Measurements from ENCODE around the gene AGO1.

Gene AGO1

DNA sequence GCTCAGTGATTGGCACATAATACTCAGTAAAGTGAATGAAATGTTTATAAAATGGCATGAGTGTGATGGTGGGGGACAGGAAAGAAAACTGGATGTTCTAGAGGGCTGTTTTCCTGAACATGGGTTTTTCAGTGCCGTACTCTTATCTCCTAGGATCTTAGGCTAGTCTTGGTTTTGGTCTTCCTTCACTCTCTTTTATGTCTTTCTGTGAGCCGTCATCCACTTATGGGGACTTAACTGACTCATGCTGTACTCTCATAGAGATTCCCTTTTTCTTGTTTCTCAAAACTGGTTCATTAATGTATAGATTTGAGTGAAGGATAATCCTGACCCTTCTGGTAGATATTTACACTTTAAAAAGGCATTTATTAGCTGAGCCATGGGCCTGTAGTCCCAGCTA, 64.5 kb downstream of the AGO1 start:
- no peak overlapping the region for H2BK5ac ChIP-seq (ENCODE audit: low read depth, low read length, poor library complexity, severe bottlenecking)

DNA sequence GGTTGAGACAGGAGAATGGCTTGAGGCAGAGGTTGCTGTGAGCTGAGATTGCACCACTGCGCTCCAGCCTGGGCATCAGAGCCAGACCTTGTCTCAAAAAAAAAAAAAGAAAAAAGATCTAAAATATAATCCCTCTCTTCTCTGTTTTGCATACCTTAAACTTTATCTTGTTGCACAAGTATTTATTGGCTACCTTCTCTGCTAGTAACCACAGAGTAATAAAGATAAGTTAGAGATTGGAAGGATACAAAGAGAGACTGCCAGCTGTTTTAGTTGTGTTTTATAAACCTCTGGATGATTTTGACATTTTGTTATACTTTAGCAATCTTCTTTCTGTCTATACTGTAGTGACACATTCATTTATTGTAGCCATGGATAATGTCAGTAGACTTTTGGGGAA, 75.5 kb downstream of the AGO1 start:
- Histone ChIP-seq H3K4me3 (ENCODE audit: insufficient read depth in 1 of 2, low read depth in 1 of 2, low read length in 2 of 2) (no peak overlapping the region), H3K27ac (ENCODE audit: low read length, poor library complexity, severe bottlenecking) (no peak overlapping the region), H4K8ac (ENCODE audit: low read length) (no peak overlapping the region), H3K36me3 (ENCODE audit: control insufficient read depth in 1 of 2, insufficient read depth in 2 of 2, low read depth in 1 of 2, low read length in 2 of 2) (peaks cover 0 to 12% of the 10 kb centered on the region in 2 experiments), H3K4me2 (ENCODE audit: low read length, poor library complexity, severe bottlenecking) (no peak overlapping the region), H2BK5ac (ENCODE audit: low read depth, low read length, poor library complexity, severe bottlenecking) (no peak overlapping the region), H3K14ac (ENCODE audit: low read length in 2 of 2) (no peak overlapping the region), H2AK5ac (ENCODE audit: low read length, severe bottlenecking) (no peak overlapping the region), H3K18ac (ENCODE audit: low read depth in 1 of 2, low read length in 2 of 2) (no peak overlapping the region), H2BK120ac (ENCODE audit: low read depth, low read length) (no peak overlapping the region), H3K79me1 (replicated peaks; ENCODE audit: low read length, poor library complexity, severe bottlenecking) (peaks cover 15% of the 10 kb centered on the region), H2BK12ac (ENCODE audit: low read length in 2 of 2) (no peak overlapping the region), H3K4ac (ENCODE audit: low read depth in 1 of 2, low read length in 2 of 2) (no peak overlapping the region), H4K91ac (ENCODE audit: low read length) (no peak overlapping the region), H3K4me1 (ENCODE audit: control insufficient read depth, insufficient read depth, low read depth, low read length) (no peaks in the 10 kb centered on the region), H2AFZ (ENCODE audit: low read depth, low read length) (no peak overlapping the region), H2BK15ac (ENCODE audit: low read depth, poor library complexity, severe bottlenecking) (no peak overlapping the region), H3K9ac (ENCODE audit: low read length) (no peak overlapping the region), H3K27me3 (ENCODE audit: control insufficient read depth in 1 of 2, insufficient read depth in 1 of 2, low read length in 2 of 2) (no peaks in the 10 kb centered on the region), H3K23ac (ENCODE audit: low read length in 2 of 2) (no peak overlapping the region), H3K9me3 (ENCODE audit: control insufficient read depth, low read length) (no peaks in the 10 kb centered on the region)
- WGBS: 100% methylated on average over 1 of the region's 1 CpG
- no peak for DNase-seq

More for the DNA sequence above, 64.5 kb downstream of the AGO1 start:
- Histone ChIP-seq H3K23ac (ENCODE audit: low read length in 2 of 2) (no peak overlapping the region), H4K91ac (ENCODE audit: low read length) (no peak overlapping the region), H2BK15ac (ENCODE audit: low read depth, poor library complexity, severe bottlenecking) (no peak overlapping the region), H3K4ac (ENCODE audit: low read depth in 1 of 2, low read length in 2 of 2) (no peak overlapping the region), H3K14ac (ENCODE audit: low read length in 2 of 2) (no peak overlapping the region), H2BK120ac (ENCODE audit: low read depth, low read length) (no peak overlapping the region), H2AFZ (ENCODE audit: low read depth, low read length) (no peak overlapping the region), H3K4me3 (ENCODE audit: insufficient read depth in 1 of 2, low read depth in 1 of 2, low read length in 2 of 2) (no peak overlapping the region), H3K18ac (ENCODE audit: low read depth in 1 of 2, low read length in 2 of 2) (no peak overlapping the region), H3K36me3 (ENCODE audit: control insufficient read depth in 1 of 2, insufficient read depth in 2 of 2, low read depth in 1 of 2, low read length in 2 of 2) (peaks cover 0 to 19% of the 10 kb centered on the region in 2 experiments), H3K79me1 (replicated peaks; ENCODE audit: low read length, poor library complexity, severe bottlenecking) (peaks cover 16% of the 10 kb centered on the region), H4K8ac (ENCODE audit: low read length) (no peak overlapping the region), H3K4me1 (ENCODE audit: control insufficient read depth, insufficient read depth, low read depth, low read length) (no peaks in the 10 kb centered on the region), H3K9ac (ENCODE audit: low read length) (no peak overlapping the region), H3K4me2 (ENCODE audit: low read length, poor library complexity, severe bottlenecking) (no peak overlapping the region), H2AK5ac (ENCODE audit: low read length, severe bottlenecking) (no peak overlapping the region), H3K27me3 (ENCODE audit: control insufficient read depth in 1 of 2, insufficient read depth in 1 of 2, low read length in 2 of 2) (no peaks in the 10 kb centered on the region), H3K27ac (ENCODE audit: low read length, poor library complexity, severe bottlenecking) (no peak overlapping the region), H3K9me3 (ENCODE audit: control insufficient read depth, low read length) (no peaks in the 10 kb centered on the region), H2BK12ac (ENCODE audit: low read length in 2 of 2) (no peak overlapping the region)
- 42% methylated on average over 2 of the region's 2 CpGs for WGBS
- peak; percentile 52 for DNase-seq

DNA sequence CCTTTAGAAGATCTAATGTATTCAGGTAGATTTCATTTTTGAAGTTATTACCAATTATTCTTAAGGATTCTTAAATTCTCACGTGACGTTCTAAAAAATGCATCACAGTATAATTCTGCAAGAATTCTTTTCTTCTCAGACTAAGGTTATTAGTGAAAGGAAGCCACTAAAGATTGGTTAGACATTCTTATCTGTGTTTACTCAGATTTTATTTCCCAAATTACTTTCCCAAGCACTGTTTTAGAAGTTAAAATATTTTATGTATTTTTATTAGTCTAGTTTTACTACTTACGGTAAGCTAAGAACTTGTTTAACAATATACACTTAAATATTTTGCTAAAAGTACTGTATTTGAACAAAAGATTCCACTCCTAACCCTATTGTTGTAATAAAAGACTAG, 76.3 kb downstream of the AGO1 start:
- Histone ChIP-seq H3K18ac (ENCODE audit: low read depth in 1 of 2, low read length in 2 of 2) (no peak overlapping the region), H3K4me2 (ENCODE audit: low read length, poor library complexity, severe bottlenecking) (no peak overlapping the region), H3K27ac (ENCODE audit: low read length, poor library complexity, severe bottlenecking) (no peak overlapping the region), H3K9me3 (ENCODE audit: control insufficient read depth, low read length) (no peaks in the 10 kb centered on the region), H3K4ac (ENCODE audit: low read depth in 1 of 2, low read length in 2 of 2) (no peak overlapping the region), H3K4me3 (ENCODE audit: insufficient read depth in 1 of 2, low read depth in 1 of 2, low read length in 2 of 2) (no peak overlapping the region), H3K36me3 (ENCODE audit: control insufficient read depth in 1 of 2, insufficient read depth in 2 of 2, low read depth in 1 of 2, low read length in 2 of 2) (peaks cover 0 to 12% of the 10 kb centered on the region in 2 experiments), H2AK5ac (ENCODE audit: low read length, severe bottlenecking) (no peak overlapping the region), H3K23ac (ENCODE audit: low read length in 2 of 2) (no peak overlapping the region), H2BK15ac (ENCODE audit: low read depth, poor library complexity, severe bottlenecking) (no peak overlapping the region), H3K4me1 (ENCODE audit: control insufficient read depth, insufficient read depth, low read depth, low read length) (no peaks in the 10 kb centered on the region), H2BK120ac (ENCODE audit: low read depth, low read length) (no peak overlapping the region), H3K14ac (ENCODE audit: low read length in 2 of 2) (no peak overlapping the region), H2AFZ (ENCODE audit: low read depth, low read length) (no peak overlapping the region), H2BK5ac (ENCODE audit: low read depth, low read length, poor library complexity, severe bottlenecking) (no peak overlapping the region), H3K9ac (ENCODE audit: low read length) (no peak overlapping the region), H4K91ac (ENCODE audit: low read length) (no peak overlapping the region), H3K27me3 (ENCODE audit: control insufficient read depth in 1 of 2, insufficient read depth in 1 of 2, low read length in 2 of 2) (no peaks in the 10 kb centered on the region), H3K79me1 (replicated peaks; ENCODE audit: low read length, poor library complexity, severe bottlenecking) (peaks cover 15% of the 10 kb centered on the region), H4K8ac (ENCODE audit: low read length) (no peak overlapping the region), H2BK12ac (ENCODE audit: low read length in 2 of 2) (no peak overlapping the region)
- DNase-seq: no peak
- WGBS: no CpG with 5 or more reads among the region's 3 CpGs

DNA sequence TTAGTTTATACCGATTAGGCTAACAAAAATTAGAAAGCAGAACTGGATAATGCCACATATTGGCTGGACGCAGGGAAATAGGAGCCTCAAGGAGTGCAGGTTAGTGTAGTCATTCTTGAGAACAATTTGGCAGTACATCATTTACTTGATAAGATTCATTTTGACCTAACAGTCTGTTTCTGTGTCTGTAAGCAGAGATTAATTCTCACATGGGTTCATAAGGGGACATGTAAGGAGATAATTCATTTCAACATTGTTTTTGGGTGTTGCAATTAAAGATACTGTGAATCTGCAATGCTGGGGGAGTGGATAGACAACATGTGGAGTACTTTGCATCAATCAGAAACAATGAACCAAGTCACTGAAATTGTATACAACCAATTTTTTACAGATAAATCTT, 79.9 kb downstream of the AGO1 start:
- Histone ChIP-seq H3K79me1 (replicated peaks; ENCODE audit: low read length, poor library complexity, severe bottlenecking) (peaks cover 5% of the 10 kb centered on the region), H2BK5ac (ENCODE audit: low read depth, low read length, poor library complexity, severe bottlenecking) (no peak overlapping the region), H3K18ac (ENCODE audit: low read depth in 1 of 2, low read length in 2 of 2) (no peak overlapping the region), H3K27ac (ENCODE audit: low read length, poor library complexity, severe bottlenecking) (no peak overlapping the region), H2BK15ac (ENCODE audit: low read depth, poor library complexity, severe bottlenecking) (no peak overlapping the region), H2BK120ac (ENCODE audit: low read depth, low read length) (no peak overlapping the region), H3K4me1 (ENCODE audit: control insufficient read depth, insufficient read depth, low read depth, low read length) (no peaks in the 10 kb centered on the region), H4K8ac (ENCODE audit: low read length) (no peak overlapping the region), H3K4ac (ENCODE audit: low read depth in 1 of 2, low read length in 2 of 2) (no peak overlapping the region), H3K4me2 (ENCODE audit: low read length, poor library complexity, severe bottlenecking) (no peak overlapping the region), H3K4me3 (ENCODE audit: insufficient read depth in 1 of 2, low read depth in 1 of 2, low read length in 2 of 2) (no peak overlapping the region), H3K9ac (ENCODE audit: low read length) (no peak overlapping the region), H3K36me3 (ENCODE audit: control insufficient read depth in 1 of 2, insufficient read depth in 2 of 2, low read depth in 1 of 2, low read length in 2 of 2) (peaks cover 0 to 6% of the 10 kb centered on the region in 2 experiments), H4K91ac (ENCODE audit: low read length) (no peak overlapping the region), H2AFZ (ENCODE audit: low read depth, low read length) (no peak overlapping the region), H2BK12ac (ENCODE audit: low read length in 2 of 2) (no peak overlapping the region), H3K23ac (ENCODE audit: low read length in 2 of 2) (no peak overlapping the region), H3K14ac (ENCODE audit: low read length in 2 of 2) (no peak overlapping the region), H2AK5ac (ENCODE audit: low read length, severe bottlenecking) (no peak overlapping the region), H3K27me3 (ENCODE audit: control insufficient read depth in 1 of 2, insufficient read depth in 1 of 2, low read length in 2 of 2) (no peaks in the 10 kb centered on the region), H3K9me3 (ENCODE audit: control insufficient read depth, low read length) (no peaks in the 10 kb centered on the region)
- WGBS: 100% methylated on average over 2 of the region's 2 CpGs
- DNase-seq: no peak

Data from mesenchymal stem cell (in vitro differentiated cells and primary cell).